Embryonic facial prominence (tissue), 1 donor: Measurements from ENCODE around the gene TANGO2.

Experiments used
- DNase-seq: peaks from one replicate; pipeline ENCODE4 v3.0.0-alpha.2; 2016; ENCODE audit errors: extremely low spot score

TANGO2 gene

GRCh38 chr22:20105456-20106204, 84.7 kb downstream of the TANGO2 start:
- no peak for DNase-seq

GRCh38 chr22:20106205-20106848, 85.4 kb downstream of the TANGO2 start:
- DNase-seq = no peak

- no peak for DNase-seq
These were observed 85.9 kb downstream of the TANGO2 start for GRCh38 chr22:20106849-20107237.

- DNase-seq = no peak
These were observed 86.6 kb downstream of the TANGO2 start for GRCh38 chr22:20107471-20107901.

- DNase-seq = no peak
These were observed 87.2 kb downstream of the TANGO2 start for GRCh38 chr22:20107951-20108756.

- DNase-seq = no peak
These were observed 87.9 kb downstream of the TANGO2 start for GRCh38 chr22:20108757-20109230.

- no peak for DNase-seq
These were observed 88.8 kb downstream of the TANGO2 start for GRCh38 chr22:20109411-20110358.

GRCh38 chr22:20110359-20110985, 89.6 kb downstream of the TANGO2 start:
- DNase-seq = no peak

GRCh38 chr22:20111045-20111688, 90.3 kb downstream of the TANGO2 start:
- no peak for DNase-seq

GRCh38 chr22:20111689-20112622, 91.0 kb downstream of the TANGO2 start:
- no peak for DNase-seq

GRCh38 chr22:20112623-20113511, 92.0 kb downstream of the TANGO2 start:
- no peak for DNase-seq

GRCh38 chr22:20113551-20114310, 92.8 kb downstream of the TANGO2 start:
- no peak for DNase-seq

- DNase-seq = no peak
These were observed 93.9 kb downstream of the TANGO2 start for GRCh38 chr22:20114506-20115475.

- no peak for DNase-seq
These were observed 94.9 kb downstream of the TANGO2 start, which contains the start of gene RANBP1 for GRCh38 chr22:20115691-20116375. RANBP1 (plus strand) TSS chr22:20116104; CDS start chr22:20116185, 81 bp downstream.

GRCh38 chr22:20116376-20116950, 95.6 kb downstream of the TANGO2 start:
- no peak for DNase-seq
